Measurements from ENCODE around the gene PPFIBP1. TPM values are rescaled to one million over a fixed set of nuclear protein-coding genes. Genes with fewer than 3 reads are reported as not detected.

Gene PPFIBP1
- total and polyA plus RNA-seq, 2 of the 13 experiments (the other 11 are each of a cell fraction or from before 2014, with no cell fraction given) = 16.2 to 21.8 TPM

- TF ChIP-seq SETDB1 (CRISPR knock-in tag; IDR thresholded peaks at IDR 0.05; ENCODE audit: borderline replicate concordance) (no peak), TRAFD1 (CRISPR knock-in tag; IDR thresholded peaks at IDR 0.05; ENCODE audit: borderline replicate concordance) (0 out of 2 replicates have a peak, but pooled peaks have one; percentile 41), E2F5 (CRISPR knock-in tag; conservative IDR thresholded peaks at IDR 0.05) (0 out of 2 replicates have a peak, but pooled peaks have one; percentile 33), CREBL2 (CRISPR knock-in tag; IDR thresholded peaks at IDR 0.05; ENCODE audit: borderline replicate concordance) (no peak), ZNF326 (CRISPR knock-in tag; IDR thresholded peaks at IDR 0.05; ENCODE audit: borderline replicate concordance) (no peak), KDM6A (CRISPR knock-in tag; IDR thresholded peaks at IDR 0.05; ENCODE audit: low read depth) (no peak), ZBTB25 (CRISPR knock-in tag; IDR thresholded peaks at IDR 0.05) (0 out of 2 replicates have a peak, but pooled peaks have one; percentile 10), ATF6 (CRISPR knock-in tag; conservative IDR thresholded peaks at IDR 0.05) (no peak), ATF2 (CRISPR knock-in tag; IDR thresholded peaks at IDR 0.05) (peak; percentile 82), EEA1 (CRISPR knock-in tag; IDR thresholded peaks at IDR 0.05; ENCODE audit: borderline replicate concordance) (no peak), ZNF788 (CRISPR knock-in tag; IDR thresholded peaks at IDR 0.05; ENCODE audit: borderline replicate concordance) (peak; percentile 32; the same call in 1 of the 2 replicates), ZNF142 (CRISPR knock-in tag; IDR thresholded peaks at IDR 0.05) (no peak)
Measured at GRCh38 chr12:27523642-27524493, at the start of gene PPFIBP1 (continued).
